NCI-H2107 treated with DMSO at 0.1 percent for 48 hours (cell line): ENCODE results near the gene SPINK1.
A peak's percentile ranks its signal among the peaks of the same experiment; 100 is the strongest.
"Not testable (repeated sequence)": the region's sequence is repeated elsewhere in the genome, so short reads cannot be mapped to it uniquely, and the experiment has no call there.

Experiments used
- DNase-seq: peaks from one replicate; lab custom pipeline; 2025; ENCODE audit not compliant: unreplicated experiment; lab: John Stamatoyannopoulos, UW

SPINK1 gene

GRCh38 chr5:147854894-147855773 is 23.7 kb upstream of the SPINK1 start:
- no peak for DNase-seq

- no peak for DNase-seq
These were observed 22.9 kb upstream of the SPINK1 start for GRCh38 chr5:147854331-147854730.

- DNase-seq = no peak
These were observed 22.0 kb upstream of the SPINK1 start for GRCh38 chr5:147853372-147853987.

GRCh38 chr5:147852365-147852764 is 20.9 kb upstream of the SPINK1 start:
- no peak for DNase-seq

- DNase-seq = no peak
These were observed 20.1 kb upstream of the SPINK1 start for GRCh38 chr5:147851578-147851977.

GRCh38 chr5:147849226-147849625 is 17.8 kb upstream of the SPINK1 start:
- DNase-seq = no peak

- DNase-seq = no peak
These were observed 14.1 kb upstream of the SPINK1 start for GRCh38 chr5:147845618-147846017.

GRCh38 chr5:147844846-147845245 is 13.4 kb upstream of the SPINK1 start:
- DNase-seq = no peak

- no peak for DNase-seq
These were observed 11.4 kb upstream of the SPINK1 start for GRCh38 chr5:147842869-147843268.

GRCh38 chr5:147836439-147836838 is 5.0 kb upstream of the SPINK1 start:
- DNase-seq = no peak

- no peak for DNase-seq
These were observed 3.9 kb upstream of the SPINK1 start for GRCh38 chr5:147835386-147835798.

- DNase-seq = no peak
These were observed 1.1 kb upstream of the SPINK1 start for GRCh38 chr5:147832541-147832940.

- no peak for DNase-seq
These were observed 1.4 kb downstream of the SPINK1 start for GRCh38 chr5:147830035-147830434.

- DNase-seq = not testable (repeated sequence)
These were observed 4.5 kb downstream of the SPINK1 start for GRCh38 chr5:147827017-147827416.

GRCh38 chr5:147826361-147826760 is 5.1 kb downstream of the SPINK1 start:
- DNase-seq = no peak

- DNase-seq = peak; percentile 73
These were observed 8.6 kb downstream of the SPINK1 start for GRCh38 chr5:147822686-147823491.

- DNase-seq = not testable (repeated sequence)
These were observed 9.2 kb downstream of the SPINK1 start for GRCh38 chr5:147822222-147822621.

GRCh38 chr5:147821766-147822165 is 9.7 kb downstream of the SPINK1 start:
- DNase-seq = no peak

- no peak for DNase-seq
These were observed 12.2 kb downstream of the SPINK1 start for GRCh38 chr5:147819261-147819770.

- DNase-seq = no peak
These were observed 13.2 kb downstream of the SPINK1 start for GRCh38 chr5:147818290-147818689.

- DNase-seq = no peak
These were observed 17.8 kb downstream of the SPINK1 start for GRCh38 chr5:147813696-147814095.
